GM12801 (cell line): Measurements from ENCODE around the gene AZU1.

Source experiments
- TF ChIP-seq, protein P1 (sequence below): IDR thresholded peaks from one replicate; pipeline ENCODE4 v1.5.1; 2011; ENCODE audit warnings: control low read depth; ENCODE audit not compliant: insufficient read length; ENCODE audit errors: extremely low read depth

The AZU1 gene

GRCh38 chr19:870963-871401 lies 43.3 kb downstream of the AZU1 start:
- TF ChIP-seq, protein P1, sequence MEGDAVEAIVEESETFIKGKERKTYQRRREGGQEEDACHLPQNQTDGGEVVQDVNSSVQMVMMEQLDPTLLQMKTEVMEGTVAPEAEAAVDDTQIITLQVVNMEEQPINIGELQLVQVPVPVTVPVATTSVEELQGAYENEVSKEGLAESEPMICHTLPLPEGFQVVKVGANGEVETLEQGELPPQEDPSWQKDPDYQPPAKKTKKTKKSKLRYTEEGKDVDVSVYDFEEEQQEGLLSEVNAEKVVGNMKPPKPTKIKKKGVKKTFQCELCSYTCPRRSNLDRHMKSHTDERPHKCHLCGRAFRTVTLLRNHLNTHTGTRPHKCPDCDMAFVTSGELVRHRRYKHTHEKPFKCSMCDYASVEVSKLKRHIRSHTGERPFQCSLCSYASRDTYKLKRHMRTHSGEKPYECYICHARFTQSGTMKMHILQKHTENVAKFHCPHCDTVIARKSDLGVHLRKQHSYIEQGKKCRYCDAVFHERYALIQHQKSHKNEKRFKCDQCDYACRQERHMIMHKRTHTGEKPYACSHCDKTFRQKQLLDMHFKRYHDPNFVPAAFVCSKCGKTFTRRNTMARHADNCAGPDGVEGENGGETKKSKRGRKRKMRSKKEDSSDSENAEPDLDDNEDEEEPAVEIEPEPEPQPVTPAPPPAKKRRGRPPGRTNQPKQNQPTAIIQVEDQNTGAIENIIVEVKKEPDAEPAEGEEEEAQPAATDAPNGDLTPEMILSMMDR, result no peak

DNA sequence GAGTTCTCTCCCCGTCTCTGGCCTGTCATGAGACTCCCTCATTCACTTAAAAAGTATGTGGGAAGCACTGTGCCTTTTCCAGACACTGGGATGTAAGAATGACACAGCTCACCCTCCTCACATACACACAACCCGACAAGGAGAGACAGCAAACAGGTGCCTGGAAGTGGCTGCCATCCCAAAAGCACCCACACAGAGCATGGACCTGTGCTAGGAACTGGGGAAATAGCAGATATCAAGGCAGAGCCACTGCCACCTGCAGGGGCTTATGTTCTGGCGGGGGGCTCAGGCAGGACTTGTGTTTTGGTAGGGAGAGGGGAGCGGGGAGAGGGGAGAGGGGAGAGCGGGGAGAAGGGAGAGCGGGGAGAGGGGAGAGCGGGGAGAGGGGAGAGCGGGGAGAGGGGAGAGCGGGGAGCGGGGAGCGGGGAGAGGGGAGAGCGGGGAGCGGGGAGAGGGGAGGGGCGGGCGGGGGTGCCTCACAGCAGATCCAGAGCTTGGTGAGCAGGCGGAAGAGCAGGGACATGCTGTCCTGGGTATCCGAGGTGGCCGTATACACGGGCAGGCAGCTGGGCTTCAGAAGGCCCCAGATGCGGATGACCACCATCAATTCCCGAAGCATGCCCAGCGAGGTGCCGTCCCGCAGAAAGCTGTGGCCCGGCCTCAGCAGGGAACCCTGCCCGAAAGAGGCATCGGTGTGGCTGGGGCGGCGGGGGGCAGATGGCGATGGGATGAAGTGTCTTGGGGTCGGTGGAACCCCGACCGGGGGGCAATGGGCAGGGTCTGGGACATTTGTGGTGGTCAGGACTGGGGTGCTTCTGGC lies 44.0 kb downstream of the AZU1 start:
- TF ChIP-seq, protein P1, result no peak

- TF ChIP-seq, protein P1, result no peak
These were observed 44.8 kb downstream of the AZU1 start for GRCh38 chr19:872266-872951.

DNA sequence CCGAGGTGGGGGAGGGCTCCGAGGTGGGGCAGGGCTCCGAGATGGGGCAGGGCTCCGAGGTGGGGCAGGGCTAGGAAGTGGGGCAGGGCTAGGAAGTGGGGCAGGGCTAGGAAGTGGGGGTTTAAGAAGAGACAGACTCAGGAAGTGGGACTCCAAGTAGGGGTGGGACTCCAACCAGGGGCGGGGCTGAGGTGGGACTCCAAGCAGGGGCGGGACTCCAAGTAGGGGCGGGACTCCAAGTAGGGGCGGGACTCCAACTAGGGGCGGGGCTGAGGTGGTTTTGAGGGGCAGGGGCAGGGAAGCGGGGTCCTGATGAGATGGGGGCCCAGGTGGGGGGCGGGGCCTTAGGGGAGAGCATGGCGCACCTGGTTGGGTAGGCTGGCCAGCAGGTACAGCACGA lies 45.4 kb downstream of the AZU1 start:
- TF ChIP-seq, protein P1, result no peak

DNA sequence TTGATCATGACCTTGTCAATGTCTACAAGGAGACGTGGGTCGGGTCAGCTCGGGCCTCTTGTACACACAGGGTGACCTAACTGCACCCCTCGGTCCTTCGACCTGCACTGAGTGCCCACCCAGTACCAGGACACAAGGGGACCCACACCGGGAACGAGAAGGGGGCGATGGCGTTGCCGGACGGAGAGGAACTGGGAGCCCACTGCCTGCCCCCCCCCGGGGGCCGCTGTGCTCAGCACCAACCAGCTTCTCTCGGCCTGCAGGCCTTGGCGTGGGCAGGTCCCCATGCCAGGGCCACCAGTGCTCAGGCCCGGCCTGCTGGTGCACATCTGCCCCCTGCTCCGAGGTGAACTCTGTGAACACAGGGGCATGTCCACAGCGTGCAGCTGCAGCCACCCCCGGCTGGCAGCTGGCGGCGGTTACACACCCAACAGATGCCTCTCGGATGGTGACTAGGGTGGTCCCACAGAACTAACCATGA lies 46.0 kb downstream of the AZU1 start:
- TF ChIP-seq, protein P1, result no peak

- TF ChIP-seq, protein P1, result no peak
These were observed 47.7 kb downstream of the AZU1 start for GRCh38 chr19:875265-875879.

DNA sequence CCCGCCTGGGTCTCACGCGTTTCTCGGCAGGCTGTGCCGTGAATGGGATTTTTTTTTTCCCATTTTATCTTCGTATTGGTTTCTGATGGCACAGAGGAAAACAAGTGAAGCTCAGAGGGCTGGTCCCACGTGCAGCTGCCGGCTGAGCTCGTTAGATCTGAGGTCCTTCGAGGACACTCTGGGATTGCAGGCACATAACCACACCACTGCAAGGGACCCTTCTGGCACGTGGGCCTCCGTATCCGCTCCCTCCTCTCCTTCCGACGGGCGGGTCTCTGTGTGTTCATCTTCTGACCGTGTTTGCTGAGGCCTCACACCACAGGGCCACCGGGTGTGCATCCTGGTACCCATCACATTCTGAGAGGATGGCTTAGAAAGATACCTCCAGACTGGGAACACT lies 48.5 kb downstream of the AZU1 start:
- TF ChIP-seq, protein P1, result no peak
